ENCODE measurements around the gene KIF3A.

KIF3A gene

GRCh38 chr5:132729896-132730295 is 7.5 kb downstream of the KIF3A start:
- H3K27ac ChIP-seq: no peak overlapping the region
- TF ChIP-seq CTCF (conservative IDR thresholded peaks at IDR 0.05): no peak

- no peak overlapping the region for H3K27ac ChIP-seq
- TF ChIP-seq CTCF (conservative IDR thresholded peaks at IDR 0.05): no peak
Observed at GRCh38 chr5:132725745-132726144, 11.6 kb downstream of the KIF3A start.

GRCh38 chr5:132718544-132719312 is 18.6 kb downstream of the KIF3A start:
- H3K27ac ChIP-seq: no peak overlapping the region
- TF ChIP-seq CTCF (conservative IDR thresholded peaks at IDR 0.05): no peak

- H3K27ac ChIP-seq: no peak overlapping the region
- peak; percentile 63 for TF ChIP-seq CTCF (conservative IDR thresholded peaks at IDR 0.05)
Observed at GRCh38 chr5:132714456-132715307, 22.7 kb downstream of the KIF3A start.

- H3K27ac ChIP-seq: no peak overlapping the region
- no peak for TF ChIP-seq CTCF (conservative IDR thresholded peaks at IDR 0.05)
Observed at GRCh38 chr5:132708645-132709044, 28.7 kb downstream of the KIF3A start.

- no peak for TF ChIP-seq CTCF (conservative IDR thresholded peaks at IDR 0.05)
- H3K27ac ChIP-seq: no peak overlapping the region
Observed at GRCh38 chr5:132704875-132705274, 32.5 kb downstream of the KIF3A start.

- TF ChIP-seq CTCF (conservative IDR thresholded peaks at IDR 0.05): no peak
Observed at GRCh38 chr5:132695956-132696355, 41.4 kb downstream of the KIF3A start.

More at GRCh38 chr5:132695956-132696355, 41.4 kb downstream of the KIF3A start:
- H3K27ac ChIP-seq: no peak overlapping the region

Measured in VCaP (cell line).